Activated T-cell treated with anti-CD3 and anti-CD28 coated beads for 24 hours (primary cell): ENCODE results near the gene USP26.
"Not testable (repeated sequence)": the region's sequence is repeated elsewhere in the genome, so short reads cannot be mapped to it uniquely, and the experiment has no call there.

Source experiments
- DNase-seq: peaks from one replicate; pipeline ENCODE4 v3.0.0-alpha.2; 2020; ENCODE audit warnings: low read depth

Gene USP26

GRCh38 chrX:133033010-133033409, 63.9 kb downstream of the USP26 start:
- DNase-seq: no peak

- DNase-seq: no peak
These were observed 78.7 kb downstream of the USP26 start for GRCh38 chrX:133018229-133018628.

- DNase-seq: no peak
These were observed 89.5 kb downstream of the USP26 start for GRCh38 chrX:133007458-133007857.

DNA sequence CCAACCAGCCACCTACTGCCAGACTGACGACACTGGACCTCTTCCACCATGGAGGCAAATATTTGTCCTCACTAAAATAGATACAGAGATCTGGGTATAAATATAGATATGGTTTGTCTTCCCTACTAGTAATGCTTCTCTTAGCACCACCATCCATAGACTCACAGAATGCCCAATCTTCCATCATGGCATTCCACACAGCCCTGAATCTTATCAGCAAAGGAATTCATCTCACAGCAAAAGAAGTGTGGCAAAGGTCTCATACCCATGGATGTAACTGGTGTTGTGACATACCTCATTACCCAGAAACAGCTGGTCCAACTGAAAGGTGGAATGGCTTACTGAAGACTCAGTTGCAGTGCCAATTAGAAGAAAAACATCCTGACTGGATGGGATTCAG, 91.3 kb downstream of the USP26 start:
- no peak for DNase-seq

- DNase-seq: no peak
These were observed 91.9 kb downstream of the USP26 start for GRCh38 chrX:133005042-133005441.

GRCh38 chrX:132999209-132999608, 97.7 kb downstream of the USP26 start:
- DNase-seq: no peak

GRCh38 chrX:132990835-132991234, 106.1 kb downstream of the USP26 start:
- no peak for DNase-seq

DNA sequence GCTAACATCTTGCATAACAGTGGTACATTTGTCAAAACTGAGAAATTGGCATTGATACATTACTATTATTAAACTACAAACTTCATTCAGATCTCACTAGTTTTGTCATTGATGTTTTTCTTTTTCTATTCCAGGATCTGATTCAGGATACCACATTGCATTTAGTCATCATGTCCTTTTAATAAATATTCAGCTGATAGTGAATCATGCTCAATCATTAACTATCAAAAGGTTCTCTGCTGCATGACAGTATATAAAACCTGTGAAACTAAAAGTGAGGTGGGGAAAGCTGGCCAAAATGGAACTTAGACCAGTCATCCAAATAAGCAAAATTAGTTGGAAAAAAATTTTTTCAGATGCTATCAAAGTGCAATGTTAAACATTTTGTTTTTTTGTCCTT, 110.4 kb downstream of the USP26 start:
- DNase-seq: no peak

GRCh38 chrX:132984058-132984650, 112.8 kb downstream of the USP26 start:
- DNase-seq: no peak

- DNase-seq: no peak
These were observed 113.4 kb downstream of the USP26 start for GRCh38 chrX:132983496-132983895.

DNA sequence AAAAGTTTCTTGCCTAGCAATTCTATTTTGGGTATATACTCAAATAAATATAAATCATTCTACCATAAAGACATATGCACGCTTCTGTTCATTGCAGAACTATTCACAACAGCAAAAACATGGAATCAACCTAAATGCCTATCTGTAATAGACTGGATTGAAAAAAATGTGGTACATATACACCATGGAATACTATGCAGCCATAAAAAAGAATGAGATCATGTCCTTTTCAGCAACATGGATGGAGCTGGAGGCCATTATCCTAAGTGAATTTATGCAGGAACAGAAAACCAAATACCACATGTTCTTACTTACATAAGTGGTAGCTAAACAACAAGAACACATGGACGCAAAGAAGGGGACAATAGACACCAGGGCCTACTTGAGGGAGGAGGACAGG, 116.9 kb downstream of the USP26 start:
- DNase-seq: not testable (repeated sequence)
